Lung microvascular endothelial cell (primary cell): ENCODE measurements around the gene GUSB. TPM values are rescaled to one million over a fixed set of nuclear protein-coding genes. Genes with fewer than 3 reads are reported as not detected.
A peak's percentile ranks its signal among the peaks of the same experiment; 100 is the strongest.

ENCODE experiments used
- DNase-seq, 2 donors: peaks; one replicate each; pipeline versions ENCODE4 v3.0.0 to v3.0.0-alpha.2; 2010; ENCODE audit warnings: low read depth in 2 of 2
- total RNA-seq: library from RNA; depleted of rRNA; stranded (reverse); fragments of >200 nt; gene quantifications from 2 replicates; pipeline ENCODE4 v1.2.1, GENCODE V29; 2014

The GUSB gene
- total RNA-seq, 1 donor from 2014 or later, result 67.5 TPM

DNA sequence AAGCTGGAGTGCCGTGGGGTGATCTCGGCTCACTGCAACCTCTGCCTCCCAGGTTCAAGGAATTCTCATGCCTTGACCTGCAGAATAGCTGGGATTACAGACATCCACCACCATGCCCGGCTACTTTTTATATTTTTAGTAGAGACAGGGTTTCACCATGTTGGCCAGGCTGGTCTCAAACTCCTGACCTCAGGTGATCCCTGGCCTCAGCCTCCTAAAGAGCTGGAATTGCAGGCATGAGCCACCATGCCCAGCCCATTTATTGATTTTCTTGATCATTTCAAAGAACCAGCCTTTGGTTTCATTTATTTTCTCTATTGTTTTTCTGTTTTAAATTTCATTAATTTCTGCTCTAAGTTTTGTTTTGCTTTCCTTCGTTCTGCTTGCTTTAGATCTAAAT lies 50.3 kb downstream of the GUSB start:
- DNase-seq, result no peak

DNA sequence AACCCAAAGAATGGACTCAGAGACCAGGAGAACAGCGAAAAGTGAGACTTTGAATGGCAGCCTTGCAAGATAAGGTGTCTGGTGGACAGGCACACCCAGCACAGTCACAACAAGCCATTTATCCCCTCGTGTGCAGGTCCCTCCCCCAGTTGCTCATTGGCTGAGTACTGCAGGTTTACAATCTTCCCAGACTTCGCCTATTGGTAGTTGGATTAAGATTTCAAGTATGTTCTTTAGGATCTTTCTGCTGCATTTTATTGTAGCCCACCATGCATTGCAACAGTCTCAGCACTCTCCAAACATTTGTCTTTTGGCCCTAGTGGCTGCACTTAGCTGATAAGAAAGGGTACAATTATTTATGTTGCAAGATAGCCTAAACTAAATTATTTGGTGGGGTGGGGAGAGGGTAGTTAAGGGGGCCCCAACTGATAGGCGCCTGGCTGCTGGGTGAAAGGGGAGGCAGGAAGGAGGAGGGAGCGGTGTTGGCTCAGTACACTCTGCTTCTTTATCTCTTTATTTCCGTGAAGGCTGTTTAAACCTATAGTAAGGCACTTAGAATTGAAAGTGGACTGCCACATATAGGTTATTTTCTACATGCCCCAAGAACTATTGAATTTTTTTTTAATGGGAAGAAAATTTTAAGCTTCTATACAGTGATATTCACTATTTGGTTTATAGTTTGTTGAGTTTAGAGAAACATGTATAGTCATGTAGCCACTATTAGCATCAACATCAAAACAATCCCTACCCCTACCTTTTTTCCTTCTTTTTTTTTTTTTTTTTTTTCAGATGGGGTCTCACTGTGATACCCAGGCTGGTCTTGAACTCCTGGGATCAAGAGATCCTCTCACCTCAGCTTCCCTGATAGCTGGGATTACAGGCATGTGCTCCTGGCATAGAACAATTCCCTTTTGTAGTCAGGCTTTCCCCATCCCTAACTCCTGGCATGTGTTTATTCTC lies 54.2 kb downstream of the GUSB start:
- DNase-seq, result no peak

DNA sequence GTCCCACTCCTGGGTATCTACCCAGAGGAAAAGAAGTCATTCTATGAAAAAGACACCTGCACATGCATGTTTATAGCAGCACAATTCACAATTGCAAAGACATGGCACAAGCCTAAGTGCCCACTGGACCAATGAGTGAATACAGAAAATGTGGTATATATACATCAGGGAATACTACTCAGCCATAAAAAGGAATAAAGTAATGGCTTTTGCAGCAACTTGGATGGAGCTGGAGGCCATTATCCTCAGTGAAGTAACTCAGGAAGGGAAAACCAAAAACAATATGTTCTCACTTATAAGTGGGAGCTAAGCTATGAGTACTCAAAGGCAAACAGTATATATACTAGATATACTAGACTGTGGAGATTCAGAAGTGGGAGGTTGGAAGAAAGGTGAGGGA lies 55.4 kb downstream of the GUSB start:
- DNase-seq, result no peak

DNA sequence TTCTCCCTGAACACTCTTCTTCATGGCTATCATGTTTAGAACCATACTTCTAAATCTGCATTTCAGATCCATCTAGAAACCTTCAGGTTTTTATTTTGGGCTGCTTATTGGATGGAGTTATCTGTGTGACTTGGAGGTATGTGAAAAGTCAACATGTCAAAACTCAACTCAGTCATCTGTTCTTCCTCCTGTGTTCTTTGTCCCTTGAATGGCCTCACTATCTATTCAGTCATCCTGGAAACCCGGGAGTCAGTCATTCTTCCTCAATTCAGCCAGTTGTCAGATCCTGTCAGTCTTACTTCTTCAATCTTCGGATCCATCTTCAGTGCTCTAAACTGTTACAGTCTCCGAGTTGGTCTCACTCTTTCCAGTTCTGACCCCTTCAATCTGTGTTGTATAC lies 57.0 kb downstream of the GUSB start:
- DNase-seq, result no peak

DNA sequence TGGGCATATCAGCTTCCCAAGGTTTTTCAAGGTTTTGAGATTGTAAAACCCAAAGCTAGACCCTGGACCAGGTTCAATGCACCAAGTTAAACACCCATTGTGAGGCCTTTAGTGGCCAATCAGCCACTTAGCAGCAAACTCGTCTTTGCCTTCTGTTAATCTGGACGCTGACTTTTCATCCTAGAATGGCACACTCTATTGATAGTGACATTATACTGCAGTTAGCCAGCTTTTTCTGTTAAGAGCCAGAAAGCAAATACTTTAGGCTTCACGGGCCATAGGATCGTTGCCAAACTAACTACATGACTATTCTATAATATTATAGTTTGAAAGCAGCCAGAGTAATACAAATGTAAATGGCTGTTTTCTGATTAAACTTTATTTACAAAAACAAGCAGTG lies 57.8 kb downstream of the GUSB start:
- no peak for DNase-seq

DNA sequence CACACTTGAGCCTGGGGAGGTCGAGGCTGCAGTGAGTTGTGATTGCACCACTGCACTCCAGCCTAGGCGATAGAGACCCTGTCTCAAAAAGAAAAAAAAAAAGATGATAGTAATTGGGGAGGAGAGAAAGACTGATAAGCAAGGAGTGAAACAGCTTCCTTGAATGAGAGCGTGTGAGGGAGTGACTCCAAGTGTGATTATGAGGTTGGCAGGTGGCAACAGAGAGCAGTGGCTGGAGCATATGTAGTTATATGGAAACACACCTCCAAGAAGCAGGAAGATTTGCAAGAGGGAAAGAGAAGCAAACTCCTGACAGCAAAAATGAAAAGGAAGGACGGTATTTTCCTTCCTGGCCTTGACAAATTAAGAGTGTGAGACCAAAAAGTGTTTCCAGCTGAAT lies 58.7 kb downstream of the GUSB start:
- DNase-seq, result no peak

DNA sequence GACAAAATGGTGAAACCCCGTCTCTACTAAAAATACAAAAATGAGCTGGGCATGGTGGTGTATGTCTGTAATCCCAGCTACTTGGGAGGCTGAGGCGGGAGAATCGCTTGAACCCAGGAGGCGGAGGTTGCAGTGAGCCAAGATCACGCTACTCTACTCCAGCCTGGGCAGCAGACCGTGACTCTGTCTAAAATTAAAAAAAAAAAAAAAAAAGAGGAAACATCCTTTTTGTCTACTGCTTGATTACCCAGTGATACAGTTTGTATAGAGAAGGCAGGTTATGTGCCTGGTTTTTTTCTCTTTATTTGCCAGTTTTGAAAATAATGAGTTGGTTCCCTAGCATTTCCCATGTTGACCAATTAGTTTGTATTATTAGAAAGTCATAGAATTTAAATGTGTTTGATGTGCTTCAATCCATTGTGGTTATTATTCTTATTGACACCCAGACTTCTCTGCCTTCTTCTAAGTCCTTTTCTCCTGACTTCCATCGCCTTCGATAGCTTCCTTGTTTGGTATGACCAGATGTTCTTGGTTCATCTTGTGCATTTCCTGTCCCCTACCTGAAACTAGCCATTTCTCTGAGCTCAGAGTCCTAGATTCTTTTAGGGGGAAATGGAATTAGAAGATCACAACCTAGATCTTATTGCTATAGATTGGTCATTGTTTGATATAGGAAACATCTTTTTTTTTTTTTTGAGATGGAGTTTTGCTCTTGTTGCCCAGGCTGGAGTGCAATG lies 65.9 kb downstream of the GUSB start:
- DNase-seq, result no peak

DNA sequence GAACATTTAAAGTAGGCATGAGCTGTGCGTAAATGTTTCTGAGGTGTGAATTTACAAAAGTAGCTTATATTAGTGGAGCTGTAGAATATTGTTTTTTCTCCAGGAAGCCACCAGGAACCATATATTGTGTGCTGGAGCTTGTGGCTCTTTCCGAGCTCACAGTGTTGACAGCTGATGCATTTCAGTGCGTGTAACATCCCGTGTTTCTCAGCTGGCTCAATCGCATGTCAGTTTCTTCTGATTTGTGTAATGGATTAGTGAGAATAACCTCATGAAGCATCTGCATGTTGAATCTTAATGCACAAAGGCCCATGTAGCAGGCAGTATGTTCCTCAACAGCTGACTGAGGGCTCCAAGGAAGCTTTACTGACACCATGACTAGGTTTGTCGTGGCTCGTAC lies 69.8 kb downstream of the GUSB start:
- peak in 1 of 2 donors; percentile 59 for DNase-seq

Other genes with a start within 250 kb of the GUSB start
- 14.8 and 35.5 TPM in 2 replicates for gene VKORC1L1, start 109.1 kb downstream of the GUSB start, total RNA-seq
- 38.4 and 54.2 TPM in 2 replicates for gene ASL, start 93.6 kb upstream of the GUSB start, total RNA-seq
- 19.2 and 27.0 TPM in 2 replicates for gene CRCP, start 132.6 kb upstream of the GUSB start, total RNA-seq
- gene TPST1, start 223.1 kb upstream of the GUSB start, total RNA-seq, result 18.3 and 35.5 TPM in 2 replicates